ENCODE results near the gene FAM83G.
"Not testable (repeated sequence)": the region's sequence is repeated elsewhere in the genome, so short reads cannot be mapped to it uniquely, and the experiment has no call there.

GRCh38 chr17:19044643-19045042, 40.1 kb upstream of the FAM83G start:
- not testable (repeated sequence) for TF ChIP-seq HDGF (IDR thresholded peaks at IDR 0.05; ENCODE audit: borderline replicate concordance); FOXA1 (IDR thresholded peaks at IDR 0.05); FOXM1 (IDR thresholded peaks at IDR 0.05; ENCODE audit: borderline replicate concordance); ELF4 (IDR thresholded peaks at IDR 0.05); PKNOX1 (IDR thresholded peaks at IDR 0.05); FOXK2 (IDR thresholded peaks at IDR 0.05); LEF1 (IDR thresholded peaks at IDR 0.05; ENCODE audit: borderline replicate concordance); BHLHE40 (IDR thresholded peaks at IDR 0.05; ENCODE audit: borderline replicate concordance); SP1 (IDR thresholded peaks at IDR 0.05); L3MBTL2 (conservative IDR thresholded peaks at IDR 0.05); ZNF384 (IDR thresholded peaks at IDR 0.05)

Measured in HEK293T (cell line).